K562 (cell line): ENCODE data around the gene FHIT. TPM values are rescaled to one million over a fixed set of nuclear protein-coding genes. Genes with fewer than 3 reads are reported as not detected.

Source experiments
- ATAC-seq: fragments of 200-7000 bp; cut with Tn5 transposase; 3 replicates; pipeline ENCODE4 v1.9.1; 2020; ENCODE audit warnings: moderate library complexity
- BruUV-seq: library from RNA; stranded (reverse); fragments of 400-500 nt; replicated peaks from 2 replicates; lab custom pipeline; 2021; lab: Mats Ljungman, UMichigan
- CTCF ChIA-PET: fragments of 300-600 bp; formaldehyde crosslinking; extraction: SDS; loops from one replicate; lab custom pipeline; 2021; ENCODE audit warnings: low intra/inter-chr PET ratio; lab: Yijun Ruan, JAX
- POLR2A ChIA-PET: fragments of 300-600, 350-650 bp; sonication (Branson Sonifier 250); formaldehyde crosslinking; extraction: SDS; loops from one replicate; lab custom pipeline; 2021; ENCODE audit warnings: antibody characterized with exemption, inconsistent platforms; lab: Yijun Ruan, JAX
- DNase-seq, 4 experiments: peaks; one replicate each; pipeline versions ENCODE4 v3.0.0 to v3.0.0-alpha.2; 2011 to 2018; ENCODE audit warnings: low spot score in 3 of 4, mixed read lengths in 3 of 4; ENCODE audit errors: extremely low read depth in 1 of 4
- FAIRE-seq: peaks from 2 replicates; lab custom pipeline; 2011; peaks lifted over from hg19 to GRCh38; lab: Jason Lieb, UNC
- H2AFZ ChIP-seq: 2 replicates; pipeline ENCODE4 v1.6.0; 2011; ENCODE audit warnings: low read depth, low read length, control low read depth, inconsistent platforms
- H3K27ac ChIP-seq: fragments of 200-600 bp; 3 replicates; pipeline ENCODE4 v1.8.0; 2011; ENCODE audit warnings: low read depth, mild to moderate bottlenecking, control low read depth, inconsistent platforms, low read length, moderate library complexity, mixed read lengths; ENCODE audit errors: extremely low read depth
- H3K27me3 ChIP-seq, 2 experiments: fragments of 300-600 bp in 1 of 2; 2 replicates in 1 of 2; 3 replicates in 1 of 2; pipeline versions ENCODE4 v1.6.0 to v1.8.0; 2011; ENCODE audit warnings: inconsistent platforms in 2 of 2, low read length in 2 of 2, mild to moderate bottlenecking in 1 of 2, mixed read lengths in 1 of 2, moderate library complexity in 1 of 2; ENCODE audit not compliant: control insufficient read depth in 2 of 2, insufficient read depth in 2 of 2
- H3K36me3 ChIP-seq: fragments of 300-600 bp; 3 replicates; pipeline ENCODE4 v1.8.0; 2011; ENCODE audit warnings: mild to moderate bottlenecking, low read length, inconsistent platforms; ENCODE audit not compliant: control insufficient read depth, insufficient read depth
- H3K4me1 ChIP-seq, 2 experiments: fragments of 200-600 bp in 1 of 2; replicated peaks in 1 of 2; 2 replicates in 1 of 2; 3 replicates in 1 of 2; pipeline versions ENCODE4 v1.5.1 to v1.8.0; 2011; ENCODE audit warnings: inconsistent platforms in 2 of 2, low read length in 2 of 2, mild to moderate bottlenecking in 1 of 2, mixed read lengths in 1 of 2, moderate library complexity in 1 of 2; ENCODE audit not compliant: control insufficient read depth in 2 of 2, insufficient read depth in 2 of 2
- H3K4me2 ChIP-seq: 2 replicates; pipeline ENCODE4 v1.6.1; 2011; ENCODE audit warnings: low read length, control low read depth, inconsistent platforms, mixed read lengths; ENCODE audit not compliant: insufficient read depth
- H3K4me3 ChIP-seq: fragments of 200-600 bp; sonication (generic), shearing (Covaris generic); 2 replicates; pipeline ENCODE4 v1.5.1; 2016; ENCODE audit warnings: control low read depth, inconsistent platforms
- H3K79me2 ChIP-seq: fragments of 200-600 bp; 3 replicates; pipeline ENCODE4 v1.8.0; 2011; ENCODE audit warnings: low read length, inconsistent platforms; ENCODE audit not compliant: control insufficient read depth, insufficient read depth
- H3K9ac ChIP-seq, 2 experiments: 2 replicates each; pipeline versions ENCODE4 v1.6.0 to v1.6.1; 2011; ENCODE audit warnings: low read depth in 2 of 2, low read length in 2 of 2, control low read depth in 1 of 2, inconsistent platforms in 1 of 2, mild to moderate bottlenecking in 1 of 2, mixed read lengths in 1 of 2; ENCODE audit not compliant: insufficient read depth in 1 of 2
- H3K9me1 ChIP-seq: one replicate; pipeline ENCODE4 v1.6.0; 2011; ENCODE audit warnings: inconsistent platforms, mild to moderate bottlenecking, low read length, moderate library complexity; ENCODE audit not compliant: control insufficient read depth, insufficient read depth
- H3K9me3 ChIP-seq: replicated peaks from 2 replicates; pipeline ENCODE4 v1.5.1; 2011; ENCODE audit warnings: low read depth, low read length, inconsistent platforms; ENCODE audit not compliant: control insufficient read depth, insufficient read depth
- H4K20me1 ChIP-seq: replicated peaks from 2 replicates; pipeline ENCODE4 v1.6.1; 2011; ENCODE audit warnings: low read length, inconsistent platforms, mixed read lengths; ENCODE audit not compliant: control insufficient read depth, insufficient read depth
- ARID3B ChIP-seq: fragments of 250-450 bp; sonication (Bioruptor Pico); IDR thresholded peaks from 2 replicates; pipeline ENCODE4 v1.4.0; 2020; ENCODE audit warnings: borderline replicate concordance
- ARNT ChIP-seq, 2 experiments: fragments of 450-650 bp; IDR thresholded peaks; 2 replicates each; pipeline ENCODE4 v1.6.1; 2016; ENCODE audit warnings: mild to moderate bottlenecking in 1 of 2
- E2F3 ChIP-seq: fragments of 250-450 bp; sonication (Bioruptor Pico); IDR thresholded peaks from 2 replicates; pipeline ENCODE4 v1.4.0; 2020; ENCODE audit warnings: mild to moderate bottlenecking
- KDM4B ChIP-seq, 2 experiments: fragments of 450-650 bp in 1 of 2; sonication (generic) in 1 of 2; IDR thresholded peaks; 2 replicates each; pipeline ENCODE4 v1.6.1; 2016 to 2017; ENCODE audit warnings: borderline replicate concordance in 2 of 2, antibody characterized with exemption in 1 of 2, low read depth in 1 of 2, mild to moderate bottlenecking in 1 of 2
- MNT ChIP-seq, 2 experiments: fragments of 450-650 bp; conservative IDR thresholded peaks; 2 replicates each; pipeline ENCODE4 v1.6.1; 2017; ENCODE audit warnings: mild to moderate bottlenecking in 2 of 2, moderate library complexity in 2 of 2
- NR4A1 ChIP-seq, 2 experiments: fragments of 250-450 bp in 1 of 2; fragments of 450-650 bp in 1 of 2; sonication (Bioruptor Pico) in 1 of 2; IDR thresholded peaks; 2 replicates each; pipeline versions ENCODE4 v1.4.0 to v1.6.1; 2016 to 2020; ENCODE audit warnings: mild to moderate bottlenecking in 2 of 2, missing compliant biosample characterization in 1 of 2, missing genetic modification characterization in 1 of 2, moderate library complexity in 1 of 2
- PREB ChIP-seq: sonication (generic); formaldehyde crosslinking; IDR thresholded peaks from 2 replicates; pipeline ENCODE4 v1.8.1; 2023; ENCODE audit warnings: mild to moderate bottlenecking, missing genetic modification reagents
- RB1 ChIP-seq: fragments of 450-650 bp; IDR thresholded peaks from 2 replicates; pipeline ENCODE4 v1.6.1; 2017; ENCODE audit warnings: low read depth, mild to moderate bottlenecking
- RBM22 ChIP-seq: fragments of 200-400 bp; formaldehyde crosslinking; IDR thresholded peaks from 2 replicates; pipeline ENCODE4 v1.6.1; 2018; ENCODE audit warnings: low read length, low read depth; ENCODE audit not compliant: poor library complexity, severe bottlenecking
- TSHZ1 ChIP-seq: fragments of 250-450 bp; sonication (Bioruptor Pico); IDR thresholded peaks from 2 replicates; pipeline ENCODE4 v1.4.0; 2020; ENCODE audit warnings: mild to moderate bottlenecking, moderate library complexity
- XRCC3 ChIP-seq: fragments of 450-650 bp; IDR thresholded peaks from 2 replicates; pipeline ENCODE4 v1.6.1; 2017; ENCODE audit warnings: mild to moderate bottlenecking, moderate library complexity
- ZNF282 ChIP-seq: sonication (generic); formaldehyde crosslinking; IDR thresholded peaks from 2 replicates; pipeline ENCODE4 v1.8.1; 2023; ENCODE audit warnings: missing genetic modification reagents
- ZNF764 ChIP-seq: fragments of 250-450 bp; sonication (Bioruptor Pico); IDR thresholded peaks from 2 replicates; pipeline ENCODE4 v1.4.0; 2020; ENCODE audit warnings: low read depth, mild to moderate bottlenecking, moderate library complexity
- WGBS: fragments of 100-300 bp; shearing (Covaris generic); methylation state at CpG from one replicate; pipeline ENCODE4 v1.1.6; 2016; ENCODE audit warnings: low coverage, mixed read lengths; ENCODE audit not compliant: insufficient coverage; ENCODE audit errors: missing lambda C conversion rate; 5-methylcytosine and 5-hydroxymethylcytosine counted together
- in situ Hi-C: fragments of 300-500 bp; cut with MboI; formaldehyde crosslinking; loops from 4 replicates; pipeline ENCODE4 v1.15.0; 2018; ENCODE audit warnings: inconsistent platforms, mixed read lengths
- intact Hi-C: fragments of 100-400 bp; cut with micrococcal nuclease; formaldehyde crosslinking; loops from 2 replicates; pipeline ENCODE4 v1.14.2; 2022
- polyA plus RNA-seq, 8 experiments: library from polyadenylated mRNA; depleted of rRNA in 4 of 8; stranded (reverse) in 5 of 8; unstranded in 3 of 8; fragments of >200 nt; fragmentation: Nextera tagmentation in 2 of 8; fragmentation: Illumina TruSeq in 1 of 8; extraction: Ambion mirVana in 2 of 8; extraction: Trizol in 1 of 8; gene quantifications; 2 replicates each; pipeline versions ENCODE4 v1.2.1 to v1.2.3, GENCODE V29; 2011 to 2014; ENCODE audit warnings: inconsistent platforms in 1 of 8, missing spikeins in 1 of 8
- total RNA-seq, 7 experiments: library from RNA; depleted of rRNA in 6 of 7; stranded (reverse); fragments of >200 nt in 6 of 7; fragmentation: Illumina TruSeq in 2 of 7; extraction: Trizol in 2 of 7; gene quantifications; 2 replicates each; pipeline versions ENCODE4 v1.2.1 to v1.2.3, GENCODE V29; 2011 to 2021; ENCODE audit warnings: low replicate concordance in 1 of 7

FHIT gene
- total and polyA plus RNA-seq, 9 of the 15 experiments (the other 6 are each of a cell fraction or from before 2014, with no cell fraction given): 1.7 to 9.1 (median 4.3) TPM

GRCh38 chr3:60829058-60829457 lies 422.2 kb downstream of the FHIT start (continued):
- TF ChIP-seq ARID3B (CRISPR knock-in tag) (no peak), RBM22 (no peak)

- no peak overlapping the region for H3K9ac ChIP-seq
- no peak overlapping the region for H3K4me2 ChIP-seq
- H3K27ac ChIP-seq: no peak overlapping the region
- no peaks in the 10 kb centered on the region for H3K36me3 ChIP-seq
- H3K9me3 ChIP-seq: no peaks in the 10 kb centered on the region
- no TSS peak for BruUV-seq
- ChIA-PET POLR2A (no interaction called here), CTCF (no interaction called here)
- H3K4me1 ChIP-seq: no peaks in the 10 kb centered on the region
- H2AFZ ChIP-seq: no peak overlapping the region
- no peaks in the 10 kb centered on the region for H4K20me1 ChIP-seq
- H3K4me3 ChIP-seq: no peak overlapping the region
- in situ Hi-C loops (no loop called here), intact Hi-C loops (no loop called here)
- no peak for DNase-seq
- 0% methylated on average over 1 of the region's 1 CpG for WGBS
- no peaks in the 10 kb centered on the region for H3K9me1 ChIP-seq
- no peaks in the 10 kb centered on the region for H3K79me2 ChIP-seq
- no peak for ATAC-seq
- no peaks in the 10 kb centered on the region for H3K27me3 ChIP-seq
- no peak for FAIRE-seq
- TF ChIP-seq NR4A1 (CRISPR knock-in tag; IDR thresholded peaks at IDR 0.05) (no peak), NR4A1 (tag; IDR thresholded peaks at IDR 0.05) (no peak), ARNT (IDR thresholded peaks at IDR 0.05) (no peak), ZNF282 (no peak), RB1 (no peak), TSHZ1 (no peak), XRCC3 (no peak), PREB (no peak), MNT (conservative IDR thresholded peaks at IDR 0.05) (no peak), E2F3 (CRISPR knock-in tag) (no peak), KDM4B (IDR thresholded peaks at IDR 0.05; ENCODE audit: borderline replicate concordance in 2 of 2, low read depth in 1 of 2) (no peak), ZNF764 (CRISPR knock-in tag) (no peak)
Observed at GRCh38 chr3:60827666-60828065, 423.6 kb downstream of the FHIT start.
